H1 (cell line): ENCODE data around the gene E2F3. TPM values are rescaled to one million over a fixed set of nuclear protein-coding genes. Genes with fewer than 3 reads are reported as not detected.

ENCODE experiments used
- CTCF ChIA-PET: fragments of 300-600 bp; sonication (Branson Sonifier 250); formaldehyde crosslinking; loops from one replicate; lab custom pipeline; 2021; ENCODE audit not compliant: partially characterized antibody; lab: Charles Lee
- POLR2A ChIA-PET: fragments of 300-600 bp; sonication (Branson Sonifier 250); formaldehyde crosslinking; loops from one replicate; lab custom pipeline; 2021; ENCODE audit warnings: inconsistent platforms; ENCODE audit not compliant: partially characterized antibody; lab: Charles Lee
- DNase-seq, 2 experiments: peaks; one replicate each; pipeline versions ENCODE4 v3.0.0 to v3.0.0-alpha.2; 2010 to 2022; ENCODE audit warnings: low spot score in 2 of 2, low read depth in 1 of 2, mixed read lengths in 1 of 2
- FAIRE-seq: peaks from 2 replicates; lab custom pipeline; 2011; peaks lifted over from hg19 to GRCh38; lab: Jason Lieb, UNC
- H2AFZ ChIP-seq: 2 replicates; pipeline ENCODE4 v1.8.1; 2012; ENCODE audit warnings: low read length, inconsistent platforms
- H2AK5ac ChIP-seq: 2 replicates; pipeline ENCODE4 v1.6.1; 2013; ENCODE audit warnings: low read depth, low read length
- H2BK120ac ChIP-seq: replicated peaks from 2 replicates; pipeline ENCODE3; 2013; ENCODE audit warnings: low read depth, low read length, inconsistent platforms
- H2BK12ac ChIP-seq: 2 replicates; pipeline ENCODE4 v1.6.1; 2013; ENCODE audit warnings: low read depth, low read length
- H2BK15ac ChIP-seq: 2 replicates; pipeline ENCODE4 v1.6.1; 2013; ENCODE audit warnings: low read length
- H2BK20ac ChIP-seq: 2 replicates; pipeline ENCODE4 v1.6.1; 2013; ENCODE audit warnings: low read length
- H2BK5ac ChIP-seq: 2 replicates; pipeline ENCODE4 v1.6.1; 2013; ENCODE audit warnings: low read depth, low read length
- H3K14ac ChIP-seq: 2 replicates; pipeline ENCODE4 v1.6.1; 2013; ENCODE audit warnings: inconsistent platforms; ENCODE audit not compliant: insufficient read length
- H3K18ac ChIP-seq: 2 replicates; pipeline ENCODE4 v1.6.1; 2013; ENCODE audit warnings: low read length; ENCODE audit errors: extremely low read depth
- H3K23ac ChIP-seq: 2 replicates; pipeline ENCODE4 v1.6.1; 2013; ENCODE audit warnings: inconsistent platforms; ENCODE audit not compliant: insufficient read length
- H3K23me2 ChIP-seq: 2 replicates; pipeline ENCODE4 v1.6.1; 2013; ENCODE audit warnings: low read depth, low read length
- H3K27ac ChIP-seq: 2 replicates; pipeline ENCODE4 v1.6.1; 2011; ENCODE audit warnings: low read depth, low read length, inconsistent platforms
- H3K27me3 ChIP-seq, 4 experiments: replicated peaks in 1 of 4; 1 replicate in 1 of 4; 2 replicates in 3 of 4; pipeline versions ENCODE4 v1.6.1 to v1.8.1; 2011 to 2013; ENCODE audit warnings: low read length in 3 of 4, mild to moderate bottlenecking in 3 of 4, inconsistent platforms in 2 of 4, mixed read lengths in 2 of 4, moderate library complexity in 1 of 4; ENCODE audit not compliant: control insufficient read depth in 3 of 4, insufficient read depth in 3 of 4; ENCODE audit errors: extremely low read depth in 1 of 4
- H3K36me3 ChIP-seq, 4 experiments: 2 replicates each; pipeline versions ENCODE4 v1.6.1 to v1.8.1; 2011 to 2013; ENCODE audit warnings: mild to moderate bottlenecking in 4 of 4, low read length in 3 of 4, moderate library complexity in 2 of 4, control low read depth in 1 of 4, inconsistent platforms in 1 of 4; ENCODE audit not compliant: insufficient read depth in 4 of 4, control insufficient read depth in 2 of 4
- H3K4ac ChIP-seq: replicated peaks from 2 replicates; pipeline ENCODE3; 2013; ENCODE audit warnings: low read length, low read depth, mixed read lengths, inconsistent platforms; ENCODE audit not compliant: insufficient read length
- H3K4me1 ChIP-seq, 4 experiments: replicated peaks in 1 of 4; 1 replicate in 1 of 4; 2 replicates in 3 of 4; pipeline versions ENCODE4 v1.6.1 to v1.8.1; 2011 to 2013; ENCODE audit warnings: low read length in 3 of 4, inconsistent platforms in 2 of 4, mixed read lengths in 1 of 4; ENCODE audit not compliant: insufficient read depth in 4 of 4, control insufficient read depth in 3 of 4
- H3K4me2 ChIP-seq, 2 experiments: 2 replicates each; pipeline versions ENCODE4 v1.6.1 to v1.8.1; 2011 to 2013; ENCODE audit warnings: low read depth in 2 of 2, low read length in 2 of 2, control low read depth in 1 of 2, inconsistent platforms in 1 of 2, mild to moderate bottlenecking in 1 of 2; ENCODE audit not compliant: insufficient read depth in 1 of 2
- H3K4me3 ChIP-seq, 4 experiments: fragments of 200-600, 300-600 bp in 1 of 4; sonication (generic), shearing (Covaris generic), sonication (Bioruptor Twin) in 1 of 4; 2 replicates each; pipeline versions ENCODE4 v1.5.1 to v1.8.1; 2011 to 2016; ENCODE audit warnings: low read length in 4 of 4, low read depth in 3 of 4, control low read depth in 2 of 4, inconsistent platforms in 2 of 4, mild to moderate bottlenecking in 2 of 4, mixed read lengths in 1 of 4, moderate library complexity in 1 of 4; ENCODE audit not compliant: insufficient read depth in 2 of 4; ENCODE audit errors: extremely low read depth in 1 of 4
- H3K56ac ChIP-seq: replicated peaks from 2 replicates; pipeline ENCODE3; 2013; ENCODE audit warnings: low read depth, mild to moderate bottlenecking, mixed read lengths, low read length, inconsistent platforms; ENCODE audit not compliant: insufficient read length
- H3K79me1 ChIP-seq: 2 replicates; pipeline ENCODE4 v1.6.1; 2013; ENCODE audit warnings: low read depth, low read length, control low read depth
- H3K79me2 ChIP-seq, 2 experiments: 2 replicates each; pipeline versions ENCODE4 v1.6.1 to v1.8.1; 2012 to 2013; ENCODE audit warnings: low read length in 2 of 2, mild to moderate bottlenecking in 2 of 2, inconsistent platforms in 1 of 2; ENCODE audit not compliant: insufficient read depth in 2 of 2, control insufficient read depth in 1 of 2
- H3K9ac ChIP-seq, 4 experiments: replicated peaks in 1 of 4; 1 replicate in 1 of 4; 2 replicates in 3 of 4; pipeline versions ENCODE4 v1.6.1 to v1.8.1; 2011 to 2013; ENCODE audit warnings: low read depth in 3 of 4, low read length in 3 of 4, control low read depth in 2 of 4, mild to moderate bottlenecking in 2 of 4, moderate library complexity in 2 of 4, inconsistent platforms in 1 of 4; ENCODE audit errors: extremely low read depth in 1 of 4
- H3K9me3 ChIP-seq, 2 experiments: 2 replicates each; pipeline versions ENCODE4 v1.6.1 to v1.8.1; 2012 to 2013; ENCODE audit warnings: mild to moderate bottlenecking in 2 of 2, moderate library complexity in 2 of 2, control low read depth in 1 of 2, inconsistent platforms in 1 of 2, low read depth in 1 of 2, low read length in 1 of 2, mixed read lengths in 1 of 2; ENCODE audit not compliant: insufficient read depth in 2 of 2
- H4K20me1 ChIP-seq, 2 experiments: replicated peaks in 1 of 2; 2 replicates each; pipeline versions ENCODE3 to v1.8.1; 2011 to 2013; ENCODE audit warnings: inconsistent platforms in 2 of 2, low read length in 2 of 2, mild to moderate bottlenecking in 1 of 2; ENCODE audit not compliant: insufficient read depth in 2 of 2, control insufficient read depth in 1 of 2
- H4K5ac ChIP-seq: 2 replicates; pipeline ENCODE4 v1.6.1; 2013; ENCODE audit warnings: low read length, low read depth, mixed read lengths, inconsistent platforms; ENCODE audit not compliant: insufficient read length
- H4K8ac ChIP-seq: 2 replicates; pipeline ENCODE4 v1.8.0; 2013; ENCODE audit warnings: mild to moderate bottlenecking, moderate library complexity, low read length, inconsistent platforms; ENCODE audit not compliant: insufficient read depth; ENCODE audit errors: extremely low read depth
- H4K91ac ChIP-seq: replicated peaks from 2 replicates; pipeline ENCODE3; 2013; ENCODE audit warnings: low read length, mixed read lengths, inconsistent platforms; ENCODE audit not compliant: insufficient read length
- ATF2 ChIP-seq: IDR thresholded peaks from 2 replicates; pipeline ENCODE4 v1.6.1; 2012; ENCODE audit warnings: low read length, inconsistent platforms
- BRCA1 ChIP-seq: IDR thresholded peaks from 2 replicates; pipeline ENCODE4 v1.6.1; 2012; ENCODE audit warnings: low read depth, low read length, improper control_type of control experiment
- CREB1 ChIP-seq: IDR thresholded peaks from 2 replicates; pipeline ENCODE4 v1.6.1; 2012; ENCODE audit warnings: inconsistent platforms
- EP300 ChIP-seq, 2 experiments: IDR thresholded peaks; 1 replicate in 1 of 2; 2 replicates in 1 of 2; pipeline ENCODE4 v1.6.1; 2011 to 2012; ENCODE audit warnings: low read depth in 2 of 2, low read length in 2 of 2, mild to moderate bottlenecking in 2 of 2, borderline replicate concordance in 1 of 2, inconsistent platforms in 1 of 2, moderate library complexity in 1 of 2
- JUND ChIP-seq: IDR thresholded peaks from 2 replicates; pipeline ENCODE4 v1.6.1; 2011; ENCODE audit warnings: mild to moderate bottlenecking, improper control_type of control experiment, low read length
- KDM1A ChIP-seq: fragments of 200-600, 300-600 bp; sonication (generic); IDR thresholded peaks from 2 replicates; pipeline ENCODE4 v1.7.1; 2016; ENCODE audit warnings: mild to moderate bottlenecking, low read length, borderline replicate concordance
- KDM5A ChIP-seq: fragments of 200-600 bp; IDR thresholded peaks from 2 replicates; pipeline ENCODE4 v1.7.1; 2012; ENCODE audit warnings: mild to moderate bottlenecking, low read length, inconsistent platforms, mixed read lengths
- SAP30 ChIP-seq: fragments of 300-600 bp; sonication (generic); IDR thresholded peaks from 2 replicates; pipeline ENCODE4 v1.7.1; 2012; ENCODE audit warnings: low read length, moderate library complexity, mild to moderate bottlenecking, inconsistent platforms; ENCODE audit not compliant: insufficient read depth, insufficient replicate concordance
- SRF ChIP-seq: IDR thresholded peaks from 2 replicates; pipeline ENCODE4 v1.6.1; 2011; ENCODE audit warnings: mild to moderate bottlenecking, low read depth, low read length, moderate library complexity
- YY1 ChIP-seq: IDR thresholded peaks from 2 replicates; pipeline ENCODE4 v1.6.1; 2011; ENCODE audit warnings: low read depth, mild to moderate bottlenecking, low read length
- ZNF274 ChIP-seq: IDR thresholded peaks from 2 replicates; pipeline ENCODE4 v1.7.0; 2012; ENCODE audit warnings: low read length, borderline replicate concordance; ENCODE audit errors: extremely low read depth
- WGBS, 2 experiments: shearing (Covaris generic) in 1 of 2; methylation state at CpG; one replicate each; pipeline versions ENCODE4 v1.1.6 to v1.1.7; 2013 to 2015; ENCODE audit warnings: low lambda C conversion rate in 2 of 2, mixed read lengths in 2 of 2, inconsistent platforms in 1 of 2, low coverage in 1 of 2, missing lambda C conversion rate in 1 of 2; ENCODE audit not compliant: insufficient replicate concordance in 2 of 2, insufficient coverage in 1 of 2, insufficient read length in 1 of 2; ENCODE audit errors: extremely low coverage in 1 of 2, missing lambda C conversion rate in 1 of 2; 5-methylcytosine and 5-hydroxymethylcytosine counted together
- polyA plus RNA-seq, 7 experiments: library from polyadenylated mRNA; depleted of rRNA in 3 of 7; stranded (reverse) in 5 of 7; unstranded in 2 of 7; fragments of >200 nt in 5 of 7; fragments of 200-250 nt in 2 of 7; gene quantifications; 1 replicate in 5 of 7; 2 replicates in 1 of 7; 4 replicates in 1 of 7; pipeline versions ENCODE4 v1.2.1 to v1.2.3, GENCODE V29; 2011 to 2013; ENCODE audit warnings: missing spikeins in 2 of 7, mixed read lengths in 2 of 7
- total RNA-seq: library from RNA; stranded (reverse); fragmentation: NEBNext Ultra II Directional; extraction: Animal tissue kit (Norgen Biotek cat#: 25700); gene quantifications from 2 replicates; pipeline ENCODE4 v1.2.1, GENCODE V29; 2021

E2F3 gene
- total and polyA plus RNA-seq, 2 of the 8 experiments (the other 6 are each of a cell fraction or from before 2014, with no cell fraction given), result 14.9 to 42.2 TPM

DNA sequence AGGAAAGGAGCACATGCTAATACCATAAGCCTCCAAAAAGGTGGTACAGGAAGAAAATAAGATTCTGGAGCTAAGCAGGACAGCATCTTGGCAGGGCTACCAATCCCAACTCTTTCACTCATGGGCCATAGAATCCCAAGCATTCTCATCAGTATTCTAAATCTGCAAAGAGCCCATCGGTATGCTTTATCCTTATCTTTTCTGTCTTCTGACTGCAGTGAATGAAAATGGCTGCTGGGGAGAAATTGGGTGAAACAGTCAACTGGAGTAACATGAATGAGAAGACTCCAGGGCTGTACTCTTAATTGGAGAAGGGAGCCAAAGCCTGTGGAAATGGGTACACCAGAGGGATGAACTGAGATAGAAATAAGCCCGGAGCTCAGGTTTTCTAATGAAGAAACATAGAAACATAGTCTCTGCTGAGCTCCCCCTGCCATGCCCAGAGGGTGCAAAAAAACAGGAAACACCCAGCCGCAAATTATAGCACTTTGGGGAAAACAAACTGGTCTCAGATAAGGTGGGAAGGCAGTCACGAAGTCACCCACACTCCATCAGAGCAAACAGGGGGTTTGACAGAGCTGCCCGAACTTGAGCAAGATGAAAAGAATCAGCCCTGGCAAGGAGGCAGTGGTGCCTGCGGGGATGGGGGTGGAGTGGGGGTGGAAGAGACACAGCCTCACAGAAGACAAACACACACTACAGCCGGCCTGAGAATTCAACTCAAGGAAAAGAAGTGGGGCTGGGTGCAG lies 35.4 kb upstream of the E2F3 start:
- Histone ChIP-seq H2BK120ac (no peak overlapping the region), H3K18ac (no peak overlapping the region), H4K5ac (no peak overlapping the region), H3K4me1 (no peaks in the 10 kb centered on the region), H3K4me2 (no peak overlapping the region), H3K27ac (no peak overlapping the region), H3K4me3 (no peak overlapping the region), H2BK15ac (no peak overlapping the region), H3K23ac (no peak overlapping the region), H3K14ac (no peak overlapping the region), H3K4ac (no peak overlapping the region), H3K79me2 (no peaks in the 10 kb centered on the region), H3K36me3 (no peaks in the 10 kb centered on the region), H2BK5ac (no peak overlapping the region), H4K20me1 (no peaks in the 10 kb centered on the region), H3K27me3 (no peaks in the 10 kb centered on the region; a peak in 1 of 7 replicates), H3K9me3 (no peaks in the 10 kb centered on the region), H2BK20ac (no peak overlapping the region), H3K79me1 (no peaks in the 10 kb centered on the region), H2BK12ac (no peak overlapping the region), H4K8ac (no peak overlapping the region; the same call in 1 of the 2 replicates), H2AFZ (no peak overlapping the region; the same call in 1 of the 2 replicates), H3K9ac (no peak overlapping the region), H4K91ac (no peak overlapping the region), H2AK5ac (no peak overlapping the region), H3K56ac (no peak overlapping the region), H3K23me2 (no peaks in the 10 kb centered on the region)
- 89% methylated on average over 7 of the region's 7 CpGs; no CpG with 5 or more reads in 1 of the 2 experiments for WGBS, 2 experiments
- no peak for DNase-seq
- FAIRE-seq, result no peak
- ChIA-PET CTCF (interaction anchor here (1.1 to 2.0 kb wide), 2 partner anchors 11 to 15 kb away, joined by 4 to 5 read pairs; no protein-coding TSS in a partner anchor), POLR2A (no interaction called here)
- TF ChIP-seq ATF2 (no peak), BRCA1 (no peak), SRF (no peak), JUND (no peak), SAP30 (no peak), ZNF274 (no peak), KDM1A (no peak), YY1 (no peak), KDM5A (no peak), EP300 (IDR thresholded peaks at IDR 0.05; ENCODE audit: borderline replicate concordance in 1 of 2, low read depth in 2 of 2, low read length in 2 of 2) (no peak), CREB1 (no peak)
